NCI-H2196 treated with DMSO at 0.1 percent for 48 hours (cell line): ENCODE measurements around the gene WNK4.

Source experiments
- DNase-seq: peaks from one replicate; lab custom pipeline; 2025; ENCODE audit not compliant: unreplicated experiment; lab: John Stamatoyannopoulos, UW

The WNK4 gene

GRCh38 chr17:42796066-42796758, 15.8 kb downstream of the WNK4 start:
- no peak for DNase-seq

GRCh38 chr17:42797067-42798007, 16.9 kb downstream of the WNK4 start:
- DNase-seq: no peak

- no peak for DNase-seq
Measured at GRCh38 chr17:42798011-42798382, 17.6 kb downstream of the WNK4 start.

GRCh38 chr17:42798383-42799380, 18.3 kb downstream of the WNK4 start, which contains the start of the genes CNTD1 and COA3:
Gene CNTD1 (plus strand): TSS chr17:42798861. CDS start chr17:42799068, 207 bp downstream.
Gene COA3 (minus strand): TSS chr17:42798704. CDS start chr17:42798681, 23 bp downstream.
- DNase-seq: peak; percentile 53

- DNase-seq: peak; percentile 10
Measured at GRCh38 chr17:42803074-42803883, 22.9 kb downstream of the WNK4 start.

- no peak for DNase-seq
Measured at GRCh38 chr17:42804918-42805367, 24.5 kb downstream of the WNK4 start.

- DNase-seq: no peak
Measured at GRCh38 chr17:42806249-42806648, 25.8 kb downstream of the WNK4 start.

GRCh38 chr17:42809250-42809649, 28.8 kb downstream of the WNK4 start:
- no peak for DNase-seq

GRCh38 chr17:42814633-42815399, 34.4 kb downstream of the WNK4 start:
- DNase-seq: peak; percentile 24

GRCh38 chr17:42817866-42818265, 37.5 kb downstream of the WNK4 start:
- DNase-seq: no peak

GRCh38 chr17:42818379-42818778, 38.0 kb downstream of the WNK4 start:
- DNase-seq: no peak

- no peak for DNase-seq
Measured at GRCh38 chr17:42819939-42820535, 39.6 kb downstream of the WNK4 start.

GRCh38 chr17:42821176-42821575, 40.8 kb downstream of the WNK4 start:
- no peak for DNase-seq

GRCh38 chr17:42827472-42827871, 47.1 kb downstream of the WNK4 start:
- no peak for DNase-seq

GRCh38 chr17:42830971-42831370, 50.6 kb downstream of the WNK4 start:
- DNase-seq: no peak

- DNase-seq: no peak
Measured at GRCh38 chr17:42832213-42832933, 52.0 kb downstream of the WNK4 start.

GRCh38 chr17:42832934-42833766, 52.7 kb downstream of the WNK4 start, which contains the start of gene PSME3:
Gene PSME3 (plus strand): TSS chr17:42833397. CDS start chr17:42833632, 235 bp downstream.
- peak; percentile 31 for DNase-seq
